Activated CD4-positive, alpha-beta T cell treated with anti-CD3 and anti-CD28 coated beads, Interleukin-2, amount 10 ng/mL, durations not matched to agents 7 days and 5 days (primary cell): ENCODE results near the gene TENM4. TPM values are rescaled to one million over a fixed set of nuclear protein-coding genes. Genes with fewer than 3 reads are reported as not detected.

ENCODE experiments used
- CTCF ChIA-PET: fragments of 350-600 bp; sonication (Branson Sonifier 250); formaldehyde crosslinking; loops from one replicate; lab custom pipeline; 2021; ENCODE audit warnings: antibody characterized with exemption; lab: Charles Lee
- POLR2A ChIA-PET: fragments of 350-600 bp; sonication (Branson Sonifier 250); formaldehyde crosslinking; loops from one replicate; lab custom pipeline; 2021; ENCODE audit warnings: antibody characterized with exemption; lab: Charles Lee
- DNase-seq: peaks from one replicate; pipeline ENCODE4 v3.0.0-alpha.2; 2020
- H3K27ac Mint-ChIP-seq: one replicate; pipeline ENCODE4 v1.8.0; 2021; ENCODE audit warnings: mild to moderate bottlenecking, moderate library complexity, mixed read lengths
- H3K27me3 Mint-ChIP-seq: one replicate; pipeline ENCODE4 v1.8.0; 2021; ENCODE audit warnings: mixed read lengths
- H3K36me3 Mint-ChIP-seq: one replicate; pipeline ENCODE4 v1.8.0; 2021; ENCODE audit warnings: low read depth, mixed read lengths
- H3K4me1 Mint-ChIP-seq: one replicate; pipeline ENCODE4 v1.8.0; 2021; ENCODE audit warnings: mixed read lengths
- H3K4me3 Mint-ChIP-seq: one replicate; pipeline ENCODE4 v1.8.0; 2021; ENCODE audit warnings: mild to moderate bottlenecking, moderate library complexity, mixed read lengths
- H3K9me3 Mint-ChIP-seq: one replicate; pipeline ENCODE4 v1.8.0; 2021; ENCODE audit warnings: mixed read lengths
- total RNA-seq, 2 experiments: library from RNA; stranded (reverse); gene quantifications; one replicate each; pipeline ENCODE4 v1.2.3, GENCODE V29; 2021

Gene TENM4
- total RNA-seq, 2 experiments from 2014 or later: not detected

DNA sequence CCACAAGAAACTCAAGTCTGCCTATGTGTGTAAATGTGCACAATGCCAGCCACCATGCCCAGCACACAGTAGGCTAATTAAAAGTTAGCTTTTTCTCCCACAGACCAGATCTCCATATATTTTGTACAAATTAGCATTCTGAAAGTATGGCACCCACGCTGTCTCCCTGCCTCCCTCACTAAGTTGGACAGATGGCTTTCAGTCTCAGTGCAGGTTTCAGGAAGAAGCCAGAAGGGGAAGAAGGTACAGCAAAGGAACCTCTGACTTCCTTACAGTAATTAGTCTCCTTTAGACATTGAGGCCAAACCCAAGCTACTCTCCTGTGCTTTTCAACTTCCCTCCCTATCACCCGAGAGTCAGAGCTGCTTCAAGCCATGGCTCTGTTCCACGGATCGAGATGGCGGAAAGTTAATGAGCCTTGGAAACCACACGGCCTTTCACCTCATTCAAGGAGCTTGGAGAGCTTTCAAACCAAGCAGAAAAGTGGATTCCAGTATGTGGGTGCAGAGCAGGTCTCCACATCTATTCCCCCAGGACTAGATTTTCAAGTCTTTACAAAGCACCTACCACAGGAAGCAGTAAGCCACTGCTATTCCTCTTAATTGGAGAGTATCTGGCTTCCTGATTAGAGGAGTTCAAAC, 645.1 kb downstream of the TENM4 start:
- POLR2A ChIA-PET: no interaction called here
- Mint-ChIP-seq H3K4me1 (no peaks in the 10 kb centered on the region), H3K4me3 (no peak overlapping the region), H3K27me3 (peaks cover 3% of the 10 kb centered on the region), H3K9me3 (no peaks in the 10 kb centered on the region), H3K36me3 (no peaks in the 10 kb centered on the region), H3K27ac (no peak overlapping the region)
- CTCF ChIA-PET: no interaction called here
- no peak for DNase-seq

DNA sequence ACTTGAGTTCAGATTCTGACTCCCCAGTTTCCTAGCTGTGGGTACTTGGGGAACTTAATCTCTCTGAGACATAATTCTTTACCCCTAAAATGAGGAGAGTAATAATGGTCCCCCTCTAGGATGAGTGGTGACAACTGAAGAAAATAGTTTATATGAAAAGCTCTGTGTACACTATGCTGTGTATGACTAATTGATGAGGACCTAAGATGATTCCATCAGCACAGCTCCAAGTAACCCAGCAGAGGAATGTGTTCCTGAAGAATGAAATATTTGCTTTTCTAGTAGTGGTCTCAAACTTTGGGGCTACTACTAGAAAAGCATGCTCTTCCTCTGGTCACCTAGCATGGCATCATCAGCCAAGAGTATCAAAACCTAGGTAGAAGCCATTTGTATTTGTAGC, 648.9 kb downstream of the TENM4 start:
- H3K36me3 Mint-ChIP-seq: no peaks in the 10 kb centered on the region
- no peaks in the 10 kb centered on the region for H3K4me1 Mint-ChIP-seq
- no peak overlapping the region for H3K27ac Mint-ChIP-seq
- no peaks in the 10 kb centered on the region for H3K9me3 Mint-ChIP-seq
- DNase-seq: no peak
- CTCF ChIA-PET: no interaction called here
- peaks cover 3% of the 10 kb centered on the region for H3K27me3 Mint-ChIP-seq
- POLR2A ChIA-PET: no interaction called here
- no peak overlapping the region for H3K4me3 Mint-ChIP-seq

DNA sequence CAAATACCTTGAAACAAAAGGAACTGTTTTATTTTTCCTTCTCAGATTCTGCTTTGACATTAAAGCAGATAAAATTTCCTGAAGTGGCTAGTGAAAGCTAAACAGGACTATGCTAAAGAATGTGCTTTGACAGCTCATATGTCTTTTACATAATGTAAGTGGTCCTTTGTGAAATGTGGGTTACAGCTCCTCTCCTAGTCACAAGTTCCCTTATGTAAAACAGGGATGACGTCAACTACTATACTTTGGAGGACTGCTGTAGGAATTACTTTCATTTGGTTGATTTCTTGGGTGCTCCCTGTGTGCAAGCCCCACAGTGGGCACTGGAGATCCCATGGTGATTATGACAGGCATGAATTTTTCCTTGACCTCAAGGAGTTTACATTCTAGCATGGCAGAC, 649.6 kb downstream of the TENM4 start:
- ChIA-PET POLR2A (no interaction called here), CTCF (no interaction called here)
- Mint-ChIP-seq H3K9me3 (no peaks in the 10 kb centered on the region), H3K27ac (no peak overlapping the region), H3K27me3 (peaks cover 3% of the 10 kb centered on the region), H3K36me3 (no peaks in the 10 kb centered on the region), H3K4me3 (no peak overlapping the region), H3K4me1 (no peaks in the 10 kb centered on the region)
- DNase-seq: no peak

DNA sequence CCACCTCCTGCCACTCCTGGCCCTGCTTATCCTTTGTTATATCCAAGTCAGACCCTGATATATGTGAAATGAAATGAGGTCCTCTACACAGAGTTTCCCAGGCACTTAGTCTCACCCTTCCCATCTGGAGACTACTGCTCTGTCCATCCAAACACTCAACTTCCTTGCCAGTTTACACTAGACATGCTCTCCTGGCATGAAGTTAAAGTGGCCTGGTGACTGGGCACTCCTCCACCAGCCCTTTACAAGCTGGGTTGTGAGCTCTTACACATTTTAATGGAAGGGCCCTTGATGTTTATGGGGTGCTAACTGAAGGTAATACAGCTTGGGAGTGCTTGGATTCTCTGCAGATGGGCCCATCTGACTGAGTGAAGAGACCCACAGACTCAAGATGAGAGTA, 650.0 kb downstream of the TENM4 start:
- H3K9me3 Mint-ChIP-seq: no peaks in the 10 kb centered on the region
- H3K4me3 Mint-ChIP-seq: no peak overlapping the region
- POLR2A ChIA-PET: no interaction called here
- H3K27ac Mint-ChIP-seq: no peak overlapping the region
- CTCF ChIA-PET: no interaction called here
- H3K27me3 Mint-ChIP-seq: peaks cover 3% of the 10 kb centered on the region
- no peaks in the 10 kb centered on the region for H3K36me3 Mint-ChIP-seq
- no peak for DNase-seq
- no peaks in the 10 kb centered on the region for H3K4me1 Mint-ChIP-seq

DNA sequence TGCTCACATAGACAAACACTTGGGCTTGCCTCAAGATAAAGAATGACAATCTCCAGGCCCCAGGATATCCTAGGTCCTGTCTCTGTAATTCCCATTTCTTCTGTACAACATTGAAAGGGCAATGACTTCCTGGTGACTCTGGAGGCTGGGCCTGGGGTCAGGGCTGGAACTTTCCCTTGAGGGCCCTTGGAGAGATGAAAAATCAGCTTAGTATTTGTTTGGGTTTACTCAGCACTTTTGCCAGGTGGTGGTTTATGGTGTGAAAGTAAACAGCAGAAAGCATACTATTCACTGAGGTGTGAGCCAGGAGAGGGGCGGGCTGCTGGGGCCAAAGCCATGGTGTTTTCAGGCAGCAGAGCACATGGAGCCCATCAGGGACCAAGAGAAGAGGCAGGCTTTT, 651.5 kb downstream of the TENM4 start:
- ChIA-PET CTCF (interaction anchor here (0.9 kb wide), 1 partner anchor 10 kb away, joined by 4 read pairs; no protein-coding TSS in a partner anchor), POLR2A (no interaction called here)
- Mint-ChIP-seq H3K27ac (no peak overlapping the region), H3K36me3 (no peaks in the 10 kb centered on the region), H3K9me3 (no peaks in the 10 kb centered on the region), H3K4me1 (no peaks in the 10 kb centered on the region), H3K4me3 (no peak overlapping the region), H3K27me3 (peaks cover 11% of the 10 kb centered on the region)
- DNase-seq: no peak

DNA sequence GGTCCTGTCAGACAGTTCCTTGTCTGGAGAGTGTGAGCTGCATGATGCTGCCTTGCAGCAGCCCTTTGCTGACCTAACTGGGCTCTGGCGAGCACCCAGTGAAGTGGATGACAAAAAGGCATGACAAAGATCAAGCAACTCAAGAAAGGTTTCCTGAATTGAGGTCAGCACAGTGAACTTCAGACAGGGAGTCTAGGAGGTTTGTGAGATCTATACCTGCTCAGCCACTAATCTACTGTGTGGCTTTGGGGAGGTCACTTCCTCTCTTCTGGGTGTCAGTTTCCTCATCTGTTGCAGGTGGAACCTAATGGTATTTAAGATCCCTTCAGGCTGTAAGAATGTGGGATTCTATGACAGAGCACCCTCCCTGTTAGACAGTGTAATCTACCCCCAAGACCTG, 652.3 kb downstream of the TENM4 start:
- Mint-ChIP-seq H3K4me1 (no peaks in the 10 kb centered on the region), H3K27me3 (peaks cover 14% of the 10 kb centered on the region), H3K9me3 (no peaks in the 10 kb centered on the region), H3K36me3 (no peaks in the 10 kb centered on the region), H3K27ac (no peak overlapping the region), H3K4me3 (no peak overlapping the region)
- CTCF ChIA-PET: no interaction called here
- DNase-seq: no peak
- POLR2A ChIA-PET: no interaction called here

DNA sequence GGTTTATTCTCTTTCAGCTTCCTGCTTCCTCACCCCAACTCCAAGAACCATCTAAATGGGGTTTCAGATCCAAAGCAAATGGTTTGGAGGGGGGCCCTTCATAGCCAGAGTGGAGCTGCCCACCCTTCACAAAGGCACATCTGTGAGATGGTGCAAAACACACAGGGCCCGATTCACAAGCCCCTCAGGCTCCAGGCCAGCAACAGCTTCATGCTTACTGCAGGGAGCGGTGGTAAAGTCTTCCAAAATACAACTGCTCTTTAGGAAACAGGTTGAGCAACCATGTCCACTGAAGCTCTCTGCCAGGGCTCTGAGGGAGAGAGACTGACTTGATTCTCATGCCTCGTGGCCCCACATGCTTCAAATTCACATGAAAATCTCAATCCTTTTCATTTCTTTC, 653.1 kb downstream of the TENM4 start:
- no peak overlapping the region for H3K4me3 Mint-ChIP-seq
- no peaks in the 10 kb centered on the region for H3K36me3 Mint-ChIP-seq
- ChIA-PET POLR2A (no interaction called here), CTCF (no interaction called here)
- no peaks in the 10 kb centered on the region for H3K4me1 Mint-ChIP-seq
- no peak overlapping the region for H3K27ac Mint-ChIP-seq
- no peak for DNase-seq
- peaks cover 14% of the 10 kb centered on the region for H3K27me3 Mint-ChIP-seq
- H3K9me3 Mint-ChIP-seq: no peaks in the 10 kb centered on the region

DNA sequence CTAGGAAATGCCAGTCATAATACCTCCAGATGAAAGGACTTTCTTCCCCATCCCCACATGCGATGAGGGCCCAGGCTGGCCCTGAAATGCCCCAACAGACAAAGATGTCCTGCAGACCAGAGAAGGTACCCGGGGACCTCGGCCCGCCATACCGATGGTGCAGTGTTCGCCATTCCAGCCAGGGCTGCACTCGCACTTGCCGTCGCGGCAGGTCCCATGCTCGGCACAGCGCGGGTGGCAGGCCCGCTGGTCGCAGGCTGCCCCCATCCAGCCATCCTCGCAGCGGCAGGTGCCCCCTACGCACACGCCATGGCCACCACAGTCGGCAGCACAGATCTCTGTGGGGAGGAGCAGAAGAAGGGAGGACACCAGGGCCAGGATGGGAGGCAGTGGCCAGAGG, 654.1 kb downstream of the TENM4 start:
- peaks cover 10% of the 10 kb centered on the region for H3K27me3 Mint-ChIP-seq

DNA sequence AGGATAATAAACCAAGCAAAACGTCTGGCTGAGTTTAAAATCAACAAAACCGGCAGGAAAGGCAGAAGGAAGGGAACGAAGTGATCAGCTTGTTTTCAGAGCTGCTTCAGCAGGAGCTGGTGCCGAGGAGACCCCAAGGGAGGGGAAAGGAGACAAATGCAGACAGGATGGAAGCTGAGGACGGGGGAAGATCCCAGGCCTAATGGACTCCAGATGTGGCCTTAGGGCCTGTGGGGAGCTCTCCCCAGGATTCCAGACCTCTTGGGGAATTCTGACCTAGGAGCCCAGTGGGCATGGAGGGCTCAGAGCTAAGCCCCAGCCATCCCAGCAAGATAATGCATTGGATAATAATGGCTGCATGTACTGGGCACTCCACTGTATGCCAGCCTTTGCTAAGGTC, 654.7 kb downstream of the TENM4 start:
- CTCF ChIA-PET: interaction anchor here (0.6 to 1.2 kb wide), 2 partner anchors 13 to 1288 kb away, joined by 4 to 5 read pairs; no protein-coding TSS in a partner anchor
- H3K27ac Mint-ChIP-seq: no peak overlapping the region
- DNase-seq: no peak

More for the DNA sequence above, 654.1 kb downstream of the TENM4 start:
- DNase-seq: no peak
- Mint-ChIP-seq H3K4me3 (no peak overlapping the region), H3K36me3 (no peaks in the 10 kb centered on the region), H3K9me3 (no peaks in the 10 kb centered on the region), H3K4me1 (no peaks in the 10 kb centered on the region), H3K27ac (no peak overlapping the region)
- ChIA-PET POLR2A (no interaction called here), CTCF (interaction anchor here (1.2 kb wide), 1 partner anchor 12 kb away, joined by 4 read pairs; no protein-coding TSS in a partner anchor)

DNA sequence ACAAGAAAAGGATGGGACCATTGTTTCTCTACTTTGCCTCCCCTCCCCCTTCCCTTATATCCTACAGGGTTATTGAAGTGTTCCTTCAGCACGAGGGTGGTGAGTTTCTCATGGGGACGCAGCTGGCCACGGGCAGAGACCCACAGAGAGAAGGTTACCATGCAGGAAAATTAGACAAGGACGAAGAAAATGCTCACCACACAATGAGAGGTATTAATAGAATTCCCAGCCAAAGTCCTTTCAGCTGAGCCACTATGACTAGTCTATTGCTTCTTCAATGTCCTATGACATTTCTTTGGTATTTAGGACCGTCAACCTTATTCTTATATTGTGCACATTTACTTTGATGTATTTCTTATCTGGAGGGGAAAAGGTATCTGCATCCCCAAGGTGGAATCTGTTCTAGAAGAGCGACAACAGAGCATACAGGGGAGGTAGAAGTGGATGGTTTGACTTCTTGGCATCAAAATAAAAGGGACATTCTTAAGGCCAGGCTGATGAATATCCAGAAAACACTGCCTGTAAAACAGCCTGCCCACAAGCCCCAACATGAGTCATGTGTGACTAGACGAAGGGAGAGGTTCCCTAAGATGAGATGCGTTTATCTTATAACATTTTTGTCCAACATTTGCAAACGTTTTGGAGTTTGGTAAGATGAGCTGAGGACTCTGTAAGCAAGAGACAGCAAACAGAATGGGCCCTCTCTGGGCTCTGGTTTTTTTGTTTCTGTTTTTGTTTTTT, 656.3 kb downstream of the TENM4 start:
- Mint-ChIP-seq H3K27me3 (peaks cover 10% of the 10 kb centered on the region), H3K4me1 (no peaks in the 10 kb centered on the region), H3K4me3 (no peak overlapping the region), H3K9me3 (no peaks in the 10 kb centered on the region), H3K27ac (no peak overlapping the region), H3K36me3 (no peaks in the 10 kb centered on the region)
- no peak for DNase-seq
- POLR2A ChIA-PET: no interaction called here
- CTCF ChIA-PET: interaction anchor here (1.2 kb wide), 1 partner anchor 14 kb away, joined by 3 read pairs; no protein-coding TSS in a partner anchor

More for the DNA sequence above, 654.7 kb downstream of the TENM4 start:
- Mint-ChIP-seq H3K36me3 (no peaks in the 10 kb centered on the region), H3K4me3 (no peak overlapping the region), H3K4me1 (no peaks in the 10 kb centered on the region), H3K9me3 (no peaks in the 10 kb centered on the region), H3K27me3 (peaks cover 10% of the 10 kb centered on the region)
- POLR2A ChIA-PET: interaction anchor here (0.6 kb wide), 1 partner anchor 17 kb away, joined by 4 read pairs; no protein-coding TSS in a partner anchor

DNA sequence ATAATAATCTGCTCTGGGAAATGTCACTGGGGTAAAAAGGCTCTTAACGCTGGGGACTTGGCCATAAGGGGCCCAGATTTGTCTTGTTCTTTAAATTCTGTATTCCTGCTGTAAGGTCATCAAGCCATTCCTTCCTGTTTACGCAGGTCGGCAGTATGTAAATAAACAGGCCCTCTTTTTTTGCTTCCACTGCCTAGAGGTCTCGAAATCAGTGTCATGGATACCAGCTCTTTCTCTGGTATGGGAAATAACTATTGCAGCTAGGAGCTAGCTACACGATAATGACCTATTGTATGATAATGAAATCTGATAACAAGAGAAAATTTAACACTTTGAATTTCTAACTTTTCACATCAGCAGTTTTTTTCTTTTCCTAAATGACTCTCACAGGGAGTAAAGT, 657.0 kb downstream of the TENM4 start:
- Mint-ChIP-seq H3K4me3 (no peak overlapping the region), H3K4me1 (no peaks in the 10 kb centered on the region), H3K27me3 (peaks cover 10% of the 10 kb centered on the region), H3K9me3 (no peaks in the 10 kb centered on the region), H3K27ac (no peak overlapping the region), H3K36me3 (no peaks in the 10 kb centered on the region)
- ChIA-PET CTCF (interaction anchor here (1.2 kb wide), 1 partner anchor 14 kb away, joined by 3 read pairs; no protein-coding TSS in a partner anchor), POLR2A (no interaction called here)
- DNase-seq: no peak

DNA sequence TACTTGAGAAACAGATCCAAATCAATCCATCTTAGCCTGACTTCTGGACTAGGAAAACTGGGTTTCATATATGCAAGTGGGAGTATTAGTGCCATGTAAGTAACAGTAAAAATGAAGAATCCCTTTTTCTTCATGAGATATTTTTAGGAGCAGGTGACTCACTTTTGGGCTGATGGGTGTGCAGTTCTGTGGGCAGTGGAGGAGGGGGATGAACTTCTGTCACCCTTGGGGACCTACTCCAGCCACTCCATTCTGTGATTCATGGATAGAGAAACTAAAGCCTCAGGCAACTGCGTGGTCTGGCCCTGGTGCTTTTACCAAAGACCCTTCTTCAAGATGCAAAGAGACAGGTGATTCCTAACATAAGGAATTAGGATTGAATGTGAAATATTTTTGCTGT, 657.5 kb downstream of the TENM4 start:
- no peaks in the 10 kb centered on the region for H3K9me3 Mint-ChIP-seq
- no peaks in the 10 kb centered on the region for H3K4me1 Mint-ChIP-seq
- H3K36me3 Mint-ChIP-seq: no peaks in the 10 kb centered on the region
- no peak overlapping the region for H3K27ac Mint-ChIP-seq
- no peak for DNase-seq
- ChIA-PET POLR2A (no interaction called here), CTCF (interaction anchor here (0.6 kb wide), 1 partner anchor 284 kb away, joined by 3 read pairs; no protein-coding TSS in a partner anchor)
- H3K4me3 Mint-ChIP-seq: no peak overlapping the region
- H3K27me3 Mint-ChIP-seq: peaks cover 10% of the 10 kb centered on the region

DNA sequence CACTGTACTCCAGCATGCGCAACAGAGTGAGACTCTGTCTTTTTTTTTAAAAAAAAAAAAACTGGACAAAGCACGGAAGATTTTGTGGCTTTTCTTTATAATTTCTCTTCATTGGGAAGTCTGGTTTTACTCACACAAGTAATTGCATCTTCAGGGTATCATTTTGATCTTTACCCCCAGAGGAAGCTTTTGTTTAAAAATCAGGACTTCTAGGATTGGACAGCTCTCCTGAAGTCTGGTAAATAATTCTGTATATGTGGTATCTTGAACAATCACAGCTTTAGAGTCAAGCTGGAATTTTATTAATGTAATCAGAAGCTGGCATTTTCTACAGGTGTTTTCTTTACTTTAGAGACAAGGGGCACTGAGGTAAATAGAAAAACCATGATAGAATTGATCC, 658.1 kb downstream of the TENM4 start:
- no peak overlapping the region for H3K27ac Mint-ChIP-seq
- no peaks in the 10 kb centered on the region for H3K9me3 Mint-ChIP-seq
- no peaks in the 10 kb centered on the region for H3K36me3 Mint-ChIP-seq
- ChIA-PET CTCF (interaction anchor here (0.6 kb wide), 1 partner anchor 284 kb away, joined by 3 read pairs; no protein-coding TSS in a partner anchor), POLR2A (no interaction called here)
- DNase-seq: no peak
- H3K4me1 Mint-ChIP-seq: no peaks in the 10 kb centered on the region
- no peak overlapping the region for H3K4me3 Mint-ChIP-seq
- H3K27me3 Mint-ChIP-seq: peaks cover 10% of the 10 kb centered on the region
